ENCODE results near the gene STXBP6. TPM values are rescaled to one million over a fixed set of nuclear protein-coding genes. Genes with fewer than 3 reads are reported as not detected.
A peak's percentile ranks its signal among the peaks of the same experiment; 100 is the strongest.

The STXBP6 gene
- total and polyA plus RNA-seq, 2 of the 13 experiments (the other 11 are each of a cell fraction or from before 2014, with no cell fraction given) = 35.3 to 42.8 TPM

- 0 out of 2 replicates have a peak, but pooled peaks have one; percentile 33 for TF ChIP-seq ZNF280B (CRISPR knock-in tag; IDR thresholded peaks at IDR 0.05; ENCODE audit: borderline replicate concordance)
- no peak for TF ChIP-seq NONO (IDR thresholded peaks at IDR 0.05)
- no peak for TF ChIP-seq NONO (CRISPR knock-in tag; conservative IDR thresholded peaks at IDR 0.05)
- TF ChIP-seq ZFP90 (CRISPR knock-in tag; IDR thresholded peaks at IDR 0.05; ENCODE audit: borderline replicate concordance) = no peak; the same call in 1 of the 2 replicates
- no peak for TF ChIP-seq ZNF589 (CRISPR knock-in tag; conservative IDR thresholded peaks at IDR 0.05)
- no peak for TF ChIP-seq KDM5B (CRISPR knock-in tag; IDR thresholded peaks at IDR 0.05; ENCODE audit: borderline replicate concordance)
- TF ChIP-seq SP5 (CRISPR knock-in tag; IDR thresholded peaks at IDR 0.05; ENCODE audit: borderline replicate concordance, low read depth) = no peak; the same call in 1 of the 2 replicates
- TF ChIP-seq SMARCE1 (IDR thresholded peaks at IDR 0.05; ENCODE audit: borderline replicate concordance) = no peak
- no peak for TF ChIP-seq ZNF83 (CRISPR knock-in tag; IDR thresholded peaks at IDR 0.05; ENCODE audit: borderline replicate concordance)
- TF ChIP-seq ZBTB42 (CRISPR knock-in tag; IDR thresholded peaks at IDR 0.05) = no peak
- TF ChIP-seq CBFB (CRISPR knock-in tag; IDR thresholded peaks at IDR 0.05) = no peak
- no peak for TF ChIP-seq MED8 (CRISPR knock-in tag; IDR thresholded peaks at IDR 0.05; ENCODE audit: insufficient replicate concordance)
- no peak for TF ChIP-seq SETDB1 (CRISPR knock-in tag; IDR thresholded peaks at IDR 0.05; ENCODE audit: borderline replicate concordance)
- TF ChIP-seq ZNF383 (CRISPR knock-in tag; IDR thresholded peaks at IDR 0.05; ENCODE audit: borderline replicate concordance) = no peak
- TF ChIP-seq ZNF318 (CRISPR knock-in tag; IDR thresholded peaks at IDR 0.05) = no peak
- no peak for TF ChIP-seq ZNF576 (CRISPR knock-in tag; IDR thresholded peaks at IDR 0.05)
- no peak for TF ChIP-seq ARNTL (CRISPR knock-in tag; IDR thresholded peaks at IDR 0.05)
Measured at GRCh38 chr14:25050269-25051150, 563 bp upstream of the STXBP6 start (continued).

Measured in HepG2 (cell line).